Uterus (tissue), 2 donors: ENCODE results near the gene UBE2D2.

ENCODE experiments used
- POLR2A ChIP-seq, 2 donors: fragments of 450-650 bp; IDR thresholded peaks; one replicate each; pipeline ENCODE4 v1.6.1; 2016; ENCODE audit warnings: antibody characterized with exemption in 2 of 2, mild to moderate bottlenecking in 1 of 2, moderate library complexity in 1 of 2
- TF ChIP-seq, protein P1 (sequence below), 4 experiments: fragments of 200-600 bp in 2 of 4; fragments of 450-650 bp in 2 of 4; sonication (generic) in 2 of 4; IDR thresholded peaks; one replicate each; pipeline ENCODE4 v1.5.1; 2016 to 2019; ENCODE audit warnings: antibody characterized with exemption in 4 of 4, mild to moderate bottlenecking in 2 of 4, moderate library complexity in 1 of 4

DNA sequence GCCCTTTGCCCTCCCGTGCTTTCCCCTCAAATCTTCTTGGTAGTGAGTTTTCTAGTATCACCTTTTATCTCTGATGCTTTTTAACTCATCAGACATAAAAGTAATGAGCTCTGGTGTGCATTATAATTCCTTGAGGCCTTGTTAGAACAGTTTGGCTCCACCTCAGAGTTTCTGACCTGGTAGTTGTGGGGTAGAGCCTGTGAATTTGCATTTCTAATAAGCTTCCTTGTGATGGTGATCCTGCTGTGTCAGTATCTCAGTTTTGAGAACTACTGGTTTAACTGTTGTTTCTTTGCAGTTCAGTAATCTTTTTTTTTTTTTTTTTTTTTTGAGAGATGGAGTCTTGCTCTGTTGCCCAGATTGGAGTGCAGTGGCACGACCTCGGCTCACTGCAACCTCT is 31.1 kb downstream of the UBE2D2 start:
- TF ChIP-seq POLR2A (IDR thresholded peaks at IDR 0.05) = no peak
- TF ChIP-seq, protein P1, sequence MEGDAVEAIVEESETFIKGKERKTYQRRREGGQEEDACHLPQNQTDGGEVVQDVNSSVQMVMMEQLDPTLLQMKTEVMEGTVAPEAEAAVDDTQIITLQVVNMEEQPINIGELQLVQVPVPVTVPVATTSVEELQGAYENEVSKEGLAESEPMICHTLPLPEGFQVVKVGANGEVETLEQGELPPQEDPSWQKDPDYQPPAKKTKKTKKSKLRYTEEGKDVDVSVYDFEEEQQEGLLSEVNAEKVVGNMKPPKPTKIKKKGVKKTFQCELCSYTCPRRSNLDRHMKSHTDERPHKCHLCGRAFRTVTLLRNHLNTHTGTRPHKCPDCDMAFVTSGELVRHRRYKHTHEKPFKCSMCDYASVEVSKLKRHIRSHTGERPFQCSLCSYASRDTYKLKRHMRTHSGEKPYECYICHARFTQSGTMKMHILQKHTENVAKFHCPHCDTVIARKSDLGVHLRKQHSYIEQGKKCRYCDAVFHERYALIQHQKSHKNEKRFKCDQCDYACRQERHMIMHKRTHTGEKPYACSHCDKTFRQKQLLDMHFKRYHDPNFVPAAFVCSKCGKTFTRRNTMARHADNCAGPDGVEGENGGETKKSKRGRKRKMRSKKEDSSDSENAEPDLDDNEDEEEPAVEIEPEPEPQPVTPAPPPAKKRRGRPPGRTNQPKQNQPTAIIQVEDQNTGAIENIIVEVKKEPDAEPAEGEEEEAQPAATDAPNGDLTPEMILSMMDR (IDR thresholded peaks at IDR 0.05) = no peak
